ENCODE measurements around the gene SPATS2L.

Gene SPATS2L

DNA sequence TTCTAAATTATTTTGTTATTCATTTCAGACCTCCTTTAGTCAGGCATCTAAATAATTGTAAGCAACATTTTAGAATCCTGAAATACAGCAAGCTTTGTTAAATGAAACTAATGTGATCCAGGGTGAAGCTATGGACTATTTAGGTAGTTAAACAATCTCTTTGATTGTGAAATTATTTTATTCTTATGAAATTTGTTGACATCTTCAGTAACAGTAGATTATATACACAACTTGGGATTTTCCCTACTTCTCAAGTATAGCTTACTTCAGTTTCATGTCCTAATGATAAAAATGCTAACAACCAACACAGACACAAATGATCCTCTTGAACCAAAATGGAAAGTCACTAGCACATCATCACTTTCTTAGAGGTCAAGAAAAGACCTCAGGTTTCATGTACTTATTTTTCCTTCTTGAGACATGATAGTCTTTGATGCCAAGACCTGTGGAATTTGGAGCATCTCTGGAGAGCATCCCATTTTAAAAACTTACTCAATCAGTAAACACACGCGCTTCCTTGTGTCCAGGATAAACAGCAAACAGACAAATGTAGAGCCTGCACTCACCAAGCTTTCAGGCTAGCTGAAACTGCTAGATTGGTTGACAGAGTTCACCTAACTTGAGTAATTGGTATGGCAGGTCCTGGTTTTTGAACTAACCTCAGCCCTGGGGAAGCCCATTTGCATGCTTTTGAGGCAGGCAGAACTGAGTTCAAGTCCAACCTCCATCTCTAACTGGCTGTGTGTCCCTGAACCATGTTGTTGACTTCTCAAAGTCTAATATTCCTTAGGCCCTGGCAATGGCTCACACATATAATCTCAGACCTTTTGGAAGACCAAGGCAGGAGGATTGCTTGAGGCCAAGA lies 155.6 kb downstream of the SPATS2L start:
- Histone ChIP-seq H3K4me1 (ENCODE audit: insufficient read depth, poor library complexity, severe bottlenecking) (no peaks in the 10 kb centered on the region), H3K4me3 (ENCODE audit: severe bottlenecking) (no peak overlapping the region), H3K27ac (ENCODE audit: poor library complexity, severe bottlenecking) (no peak overlapping the region), H3K27me3 (ENCODE audit: insufficient read depth, poor library complexity, severe bottlenecking) (no peaks in the 10 kb centered on the region), H3K9me3 (ENCODE audit: severe bottlenecking) (no peaks in the 10 kb centered on the region), H3K36me3 (ENCODE audit: low read depth) (peaks cover 41% of the 10 kb centered on the region)
- no peak for TF ChIP-seq CTCF (IDR thresholded peaks at IDR 0.05; ENCODE audit: poor library complexity, severe bottlenecking)
- DNase-seq (ENCODE audit: low spot score) (no peak), ATAC-seq (ENCODE audit: low read depth) (no peak)

DNA sequence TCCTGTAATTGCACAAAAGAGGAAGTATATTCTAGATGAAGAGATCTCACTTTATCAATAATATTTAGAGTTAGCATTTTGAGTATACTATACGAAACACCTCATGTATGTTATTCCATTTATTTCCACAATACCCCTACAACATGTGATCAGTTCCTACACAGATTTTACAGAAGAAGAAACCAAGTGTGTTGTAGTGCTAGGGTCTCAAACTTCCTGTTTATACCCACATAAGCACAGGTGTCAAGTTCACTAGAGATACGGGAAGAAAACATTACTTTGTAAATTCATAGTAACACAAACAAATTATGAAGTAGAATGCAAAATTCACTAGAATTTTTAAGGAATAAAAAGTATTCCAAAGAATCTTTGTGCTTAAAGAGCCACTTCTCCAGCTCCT lies 157.0 kb downstream of the SPATS2L start:
- no peaks in the 10 kb centered on the region for H3K27me3 ChIP-seq (ENCODE audit: insufficient read depth, poor library complexity, severe bottlenecking)
- H3K9me3 ChIP-seq (ENCODE audit: severe bottlenecking): no peaks in the 10 kb centered on the region
- TF ChIP-seq CTCF (IDR thresholded peaks at IDR 0.05; ENCODE audit: poor library complexity, severe bottlenecking): no peak
- no peak overlapping the region for H3K27ac ChIP-seq (ENCODE audit: poor library complexity, severe bottlenecking)
- no peak overlapping the region for H3K4me3 ChIP-seq (ENCODE audit: severe bottlenecking)
- ATAC-seq (ENCODE audit: low read depth): no peak
- H3K36me3 ChIP-seq (ENCODE audit: low read depth): peaks cover 53% of the 10 kb centered on the region
- DNase-seq (ENCODE audit: low spot score): no peak
- no peaks in the 10 kb centered on the region for H3K4me1 ChIP-seq (ENCODE audit: insufficient read depth, poor library complexity, severe bottlenecking)

- Histone ChIP-seq H3K27ac (ENCODE audit: poor library complexity, severe bottlenecking) (no peak overlapping the region), H3K27me3 (ENCODE audit: insufficient read depth, poor library complexity, severe bottlenecking) (no peaks in the 10 kb centered on the region), H3K9me3 (ENCODE audit: severe bottlenecking) (no peaks in the 10 kb centered on the region), H3K4me1 (ENCODE audit: insufficient read depth, poor library complexity, severe bottlenecking) (no peaks in the 10 kb centered on the region), H3K36me3 (ENCODE audit: low read depth) (peaks cover 60% of the 10 kb centered on the region), H3K4me3 (ENCODE audit: severe bottlenecking) (no peak overlapping the region)
- DNase-seq (ENCODE audit: low spot score) (no peak), ATAC-seq (ENCODE audit: low read depth) (no peak)
- TF ChIP-seq CTCF (IDR thresholded peaks at IDR 0.05; ENCODE audit: poor library complexity, severe bottlenecking): no peak
Measured at GRCh38 chr2:200466425-200467418, 160.2 kb downstream of the SPATS2L start.

- no peak for TF ChIP-seq CTCF (IDR thresholded peaks at IDR 0.05; ENCODE audit: poor library complexity, severe bottlenecking)
- H3K4me3 ChIP-seq (ENCODE audit: severe bottlenecking): no peak overlapping the region
- peaks cover 66% of the 10 kb centered on the region for H3K36me3 ChIP-seq (ENCODE audit: low read depth)
- H3K9me3 ChIP-seq (ENCODE audit: severe bottlenecking): no peaks in the 10 kb centered on the region
- no peak for DNase-seq (ENCODE audit: low spot score)
- ATAC-seq (ENCODE audit: low read depth): no peak
- H3K4me1 ChIP-seq (ENCODE audit: insufficient read depth, poor library complexity, severe bottlenecking): no peaks in the 10 kb centered on the region
- H3K27me3 ChIP-seq (ENCODE audit: insufficient read depth, poor library complexity, severe bottlenecking): no peaks in the 10 kb centered on the region
- no peak overlapping the region for H3K27ac ChIP-seq (ENCODE audit: poor library complexity, severe bottlenecking)
Measured at GRCh38 chr2:200467806-200468681, 161.6 kb downstream of the SPATS2L start.
